HEK293T (cell line): ENCODE measurements around the gene MTMR3.

Source experiments
- CTCF ChIA-PET: fragments of 350-600 bp; formaldehyde crosslinking; extraction: SDS; loops from one replicate; lab custom pipeline; 2021; ENCODE audit warnings: antibody characterized with exemption, inconsistent platforms; lab: Yijun Ruan, JAX
- POLR2A ChIA-PET: fragments of 350-600 bp; formaldehyde crosslinking; extraction: SDS; loops from one replicate; lab custom pipeline; 2020; ENCODE audit warnings: antibody characterized with exemption, inconsistent platforms; lab: Yijun Ruan, JAX
- DNase-seq: peaks from one replicate; pipeline ENCODE4 v3.0.0; 2012; ENCODE audit warnings: mixed read lengths; ENCODE audit errors: extremely low spot score
- ARNT ChIP-seq: fragments of 450-650 bp; IDR thresholded peaks from 2 replicates; pipeline ENCODE4 v1.6.1; 2017; ENCODE audit warnings: mild to moderate bottlenecking
- BHLHE40 ChIP-seq: fragments of 450-650 bp; IDR thresholded peaks from 2 replicates; pipeline ENCODE4 v1.6.1; 2016; ENCODE audit warnings: mild to moderate bottlenecking, moderate library complexity, borderline replicate concordance
- CTBP1 ChIP-seq: fragments of 450-650 bp; IDR thresholded peaks from 2 replicates; pipeline ENCODE4 v1.6.1; 2016; ENCODE audit warnings: borderline replicate concordance
- ELF4 ChIP-seq: fragments of 450-650 bp; IDR thresholded peaks from 2 replicates; pipeline ENCODE4 v1.6.1; 2017; ENCODE audit warnings: antibody characterized with exemption
- FOXA1 ChIP-seq: fragments of 450-650 bp; IDR thresholded peaks from 2 replicates; pipeline ENCODE4 v1.6.1; 2016; ENCODE audit warnings: mild to moderate bottlenecking
- FOXK2 ChIP-seq: fragments of 450-650 bp; IDR thresholded peaks from 2 replicates; pipeline ENCODE4 v1.6.1; 2016; ENCODE audit warnings: mild to moderate bottlenecking
- FOXM1 ChIP-seq: fragments of 450-650 bp; IDR thresholded peaks from 2 replicates; pipeline ENCODE4 v1.6.1; 2017; ENCODE audit warnings: mild to moderate bottlenecking, borderline replicate concordance
- HDGF ChIP-seq: fragments of 450-650 bp; IDR thresholded peaks from 2 replicates; pipeline ENCODE4 v1.6.1; 2017; ENCODE audit warnings: antibody characterized with exemption, borderline replicate concordance
- L3MBTL2 ChIP-seq: fragments of 450-650 bp; conservative IDR thresholded peaks from 2 replicates; pipeline ENCODE4 v1.6.1; 2016; ENCODE audit warnings: mild to moderate bottlenecking
- LEF1 ChIP-seq: fragments of 450-650 bp; IDR thresholded peaks from 2 replicates; pipeline ENCODE4 v1.6.1; 2017; ENCODE audit warnings: mild to moderate bottlenecking, borderline replicate concordance
- NFRKB ChIP-seq: fragments of 450-650 bp; IDR thresholded peaks from 2 replicates; pipeline ENCODE4 v1.6.1; 2016; ENCODE audit warnings: mild to moderate bottlenecking, moderate library complexity
- SP1 ChIP-seq: fragments of 450-650 bp; IDR thresholded peaks from 2 replicates; pipeline ENCODE4 v1.6.1; 2017
- SUZ12 ChIP-seq: fragments of 450-650 bp; IDR thresholded peaks from 2 replicates; pipeline ENCODE4 v1.6.1; 2016; ENCODE audit warnings: mild to moderate bottlenecking
- TARDBP ChIP-seq: fragments of 450-650 bp; IDR thresholded peaks from 2 replicates; pipeline ENCODE4 v1.6.1; 2016
- ZNF384 ChIP-seq: fragments of 450-650 bp; IDR thresholded peaks from 2 replicates; pipeline ENCODE4 v1.6.1; 2016
- TF ChIP-seq, protein P1 (sequence below): fragments of 450-650 bp; IDR thresholded peaks from 2 replicates; pipeline ENCODE4 v1.6.1; 2016

The MTMR3 gene

DNA sequence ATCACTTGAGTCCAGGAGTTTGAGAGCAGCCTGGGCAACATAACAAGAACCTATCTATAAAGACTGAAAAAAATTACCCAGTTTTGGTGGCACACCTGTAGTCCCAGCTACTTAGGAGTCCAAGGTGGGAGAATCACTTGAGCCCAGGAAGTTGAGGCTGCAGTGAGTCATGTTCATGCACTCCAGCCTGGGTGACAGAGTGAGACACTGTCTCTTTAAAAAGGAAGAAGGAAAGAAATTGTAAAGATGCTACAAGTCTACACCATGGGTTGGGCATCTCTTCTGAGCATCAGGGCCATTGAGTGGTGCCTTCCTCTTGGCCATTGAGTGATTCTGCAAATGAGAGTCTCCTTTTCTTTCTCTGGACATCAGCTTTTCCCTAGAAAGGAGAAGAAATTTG lies 15.7 kb upstream of the MTMR3 start:
- POLR2A ChIA-PET = no interaction called here
- CTCF ChIA-PET = interaction anchor here (1.2 kb wide), 1 partner anchor 177 kb away, joined by 3 read pairs; no protein-coding TSS in a partner anchor
- TF ChIP-seq, protein P1, sequence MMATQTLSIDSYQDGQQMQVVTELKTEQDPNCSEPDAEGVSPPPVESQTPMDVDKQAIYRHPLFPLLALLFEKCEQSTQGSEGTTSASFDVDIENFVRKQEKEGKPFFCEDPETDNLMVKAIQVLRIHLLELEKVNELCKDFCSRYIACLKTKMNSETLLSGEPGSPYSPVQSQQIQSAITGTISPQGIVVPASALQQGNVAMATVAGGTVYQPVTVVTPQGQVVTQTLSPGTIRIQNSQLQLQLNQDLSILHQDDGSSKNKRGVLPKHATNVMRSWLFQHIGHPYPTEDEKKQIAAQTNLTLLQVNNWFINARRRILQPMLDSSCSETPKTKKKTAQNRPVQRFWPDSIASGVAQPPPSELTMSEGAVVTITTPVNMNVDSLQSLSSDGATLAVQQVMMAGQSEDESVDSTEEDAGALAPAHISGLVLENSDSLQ = no peak
- TF ChIP-seq SUZ12 (no peak), ARNT (no peak), FOXA1 (no peak), FOXM1 (no peak), NFRKB (no peak)
- no peak for DNase-seq

DNA sequence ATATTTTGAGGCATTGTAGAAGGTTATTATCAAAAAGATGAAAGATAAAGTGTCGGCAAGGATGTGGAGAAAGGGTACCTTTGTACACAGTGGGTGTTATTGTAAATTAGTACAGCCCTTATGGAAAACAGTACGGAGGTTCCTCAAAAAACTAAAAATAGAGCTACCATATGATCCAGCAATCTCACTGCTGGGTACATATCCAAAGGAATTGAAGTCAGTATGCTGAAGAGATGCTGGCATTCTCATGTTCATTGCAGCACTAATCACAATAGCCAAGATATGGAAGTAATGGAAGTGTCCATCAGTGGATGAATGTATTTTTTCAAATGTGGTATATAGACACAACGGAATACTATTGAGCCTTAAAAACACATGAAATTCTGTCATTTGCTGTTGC lies 15.1 kb upstream of the MTMR3 start:
- CTCF ChIA-PET = interaction anchor here (1.2 kb wide), 1 partner anchor 178 kb away, joined by 3 read pairs; no protein-coding TSS in a partner anchor
- DNase-seq = no peak
- POLR2A ChIA-PET = no interaction called here
- TF ChIP-seq ARNT (no peak), FOXK2 (no peak), ELF4 (no peak), SUZ12 (no peak), CTBP1 (no peak), TARDBP (no peak), FOXA1 (no peak), L3MBTL2 (no peak)
- TF ChIP-seq, protein P1 = no peak

DNA sequence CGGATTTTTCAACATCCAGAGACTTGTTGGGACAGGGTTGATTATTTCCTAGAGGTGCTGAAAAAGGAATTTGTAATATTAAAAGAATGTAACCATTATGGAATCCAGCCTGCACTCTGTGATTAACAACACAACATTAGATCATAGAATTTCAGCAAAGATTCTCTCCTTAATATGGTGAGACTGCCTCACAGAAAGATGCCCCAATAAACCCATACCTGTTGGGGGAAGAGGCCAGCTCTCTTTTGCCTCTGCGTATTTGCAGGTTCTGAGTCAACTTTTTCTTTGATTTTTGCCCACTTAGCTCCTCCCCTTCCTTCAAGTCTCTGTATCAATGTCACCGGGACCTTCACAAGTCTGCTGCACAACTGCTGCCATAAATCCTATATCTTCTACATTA lies 12.4 kb upstream of the MTMR3 start:
- no peak for DNase-seq
- ChIA-PET CTCF (interaction anchor here (1.2 kb wide), 1 partner anchor 47 kb away, joined by 3 read pairs; no protein-coding TSS in a partner anchor), POLR2A (interaction anchor here (1.3 kb wide), 1 partner anchor 13 kb away, joined by 5 read pairs; the partner anchor contains the start of gene MTMR3)

DNA sequence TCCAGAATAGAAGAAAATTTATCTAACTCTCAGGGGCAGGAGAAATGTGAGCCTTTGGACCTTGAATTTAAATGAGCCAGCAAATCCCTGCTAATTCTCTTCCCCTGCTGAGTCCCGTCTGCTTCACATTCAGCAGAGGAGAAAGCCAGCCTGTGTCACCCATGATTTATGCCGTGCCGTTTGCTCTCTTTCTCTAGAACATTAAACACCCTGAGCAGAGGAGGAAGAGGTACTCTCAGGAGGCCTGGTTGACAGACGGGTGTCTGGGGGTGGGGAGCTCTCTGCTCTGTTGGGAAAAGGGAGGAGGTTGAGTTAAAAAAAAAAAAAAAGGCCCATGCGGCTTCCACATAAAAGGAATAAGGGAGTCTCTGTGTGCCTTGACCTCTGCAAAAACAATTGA lies 11.3 kb upstream of the MTMR3 start:
- ChIA-PET POLR2A (interaction anchor here (0.8 kb wide), 1 partner anchor 11 kb away, joined by 3 read pairs; the partner anchor contains the start of gene MTMR3), CTCF (interaction anchor here (1.2 to 1.4 kb wide), 2 partner anchors 46 to 134 kb away, joined by 3 read pairs; no protein-coding TSS in a partner anchor)
- TF ChIP-seq LEF1 = no peak
- TF ChIP-seq, protein P1 = peak; percentile 97
- no peak for TF ChIP-seq SP1
- TF ChIP-seq NFRKB = no peak
- TF ChIP-seq ZNF384 = peak; percentile 65
- no peak for TF ChIP-seq ARNT
- no peak for TF ChIP-seq BHLHE40
- DNase-seq = peak; percentile 60

More for the DNA sequence above, 12.4 kb upstream of the MTMR3 start:
- TF ChIP-seq FOXM1 = no peak
- TF ChIP-seq TARDBP = no peak
- no peak for TF ChIP-seq CTBP1
- no peak for TF ChIP-seq NFRKB
- TF ChIP-seq ZNF384 = no peak
- TF ChIP-seq SP1 = no peak
- TF ChIP-seq, protein P1 = no peak
- TF ChIP-seq FOXA1 = no peak
- no peak for TF ChIP-seq HDGF
- TF ChIP-seq BHLHE40 = no peak
- no peak for TF ChIP-seq LEF1
- no peak for TF ChIP-seq L3MBTL2
- no peak for TF ChIP-seq SUZ12
- TF ChIP-seq ELF4 = no peak
- no peak for TF ChIP-seq ARNT
- no peak for TF ChIP-seq FOXK2

DNA sequence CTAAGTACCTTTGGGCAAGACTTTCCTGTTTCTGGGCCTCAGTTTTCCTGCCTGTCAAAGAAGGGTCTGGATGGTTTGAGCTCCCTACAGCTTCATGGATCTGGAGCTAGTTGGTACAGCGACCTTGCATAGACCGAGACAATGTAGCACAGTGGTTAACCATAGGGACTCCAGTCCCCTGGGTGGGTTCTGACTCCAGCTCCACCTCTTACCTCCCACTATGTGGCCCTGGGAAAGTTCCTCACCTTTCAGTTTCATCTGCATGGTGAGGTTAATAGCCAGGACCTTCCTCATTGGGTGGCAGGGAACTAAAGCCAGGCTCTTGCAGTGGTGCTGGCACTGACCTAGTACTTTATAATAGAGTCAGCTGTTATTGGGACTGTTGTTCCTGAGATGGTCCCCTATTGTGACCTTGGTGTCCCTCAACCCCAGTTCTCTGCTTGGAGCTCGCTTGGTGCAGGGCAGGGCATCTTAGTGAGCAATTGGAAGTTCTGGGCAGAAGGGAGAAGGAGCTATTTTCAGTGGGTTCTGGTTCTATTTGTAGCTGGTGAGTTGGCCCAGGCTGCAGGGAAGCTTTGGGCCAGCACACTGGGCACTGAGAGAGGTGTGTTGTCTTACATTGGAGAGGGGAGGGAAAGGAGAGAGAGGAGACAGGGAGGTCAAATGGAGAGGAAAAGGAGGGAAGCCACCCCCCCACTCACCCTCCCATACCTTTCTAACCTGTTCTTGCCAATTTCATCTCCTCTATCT lies 10.7 kb upstream of the MTMR3 start:
- 0 out of 2 replicates have a peak, but pooled peaks have one; percentile 2 for TF ChIP-seq ZNF384
- TF ChIP-seq CTBP1 = no peak
- POLR2A ChIA-PET = interaction anchor here (0.6 to 0.8 kb wide), 2 partner anchors 11 to 32 kb away, joined by 3 read pairs; partner anchors contain the start of gene MTMR3
- CTCF ChIA-PET = interaction anchor here (1.4 kb wide), 1 partner anchor 133 kb away, joined by 3 read pairs; no protein-coding TSS in a partner anchor
- no peak for DNase-seq

DNA sequence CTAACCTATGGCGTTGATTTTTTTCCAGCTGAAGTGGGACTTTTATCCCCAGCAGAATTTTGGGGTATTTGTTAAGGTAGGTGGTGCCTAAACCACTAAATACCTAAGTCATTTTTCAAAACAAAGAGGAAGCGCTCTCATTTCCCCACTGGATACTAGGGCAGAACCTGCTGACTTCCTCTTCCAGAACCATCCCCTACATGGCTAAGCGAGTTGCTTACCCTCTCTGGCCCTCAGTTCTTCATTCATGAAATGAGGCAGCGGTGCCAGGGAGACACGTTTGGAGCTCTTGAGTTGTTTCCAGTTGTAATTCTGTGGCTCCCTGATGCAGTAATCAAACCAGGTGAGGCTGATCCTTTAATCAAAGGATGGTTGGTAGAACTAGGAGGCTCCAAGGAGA lies 10.0 kb upstream of the MTMR3 start:
- CTCF ChIA-PET = interaction anchor here (1.4 kb wide), 1 partner anchor 132 kb away, joined by 3 read pairs; no protein-coding TSS in a partner anchor
- POLR2A ChIA-PET = no interaction called here

More for the DNA sequence above, 10.0 kb upstream of the MTMR3 start:
- no peak for DNase-seq
- no peak for TF ChIP-seq FOXA1
- no peak for TF ChIP-seq CTBP1
- TF ChIP-seq NFRKB = no peak
- no peak for TF ChIP-seq ARNT
- TF ChIP-seq SP1 = no peak
- TF ChIP-seq BHLHE40 = no peak
- TF ChIP-seq, protein P1 = no peak
- TF ChIP-seq TARDBP = no peak
- no peak for TF ChIP-seq SUZ12
- no peak for TF ChIP-seq FOXK2
- no peak for TF ChIP-seq L3MBTL2
- TF ChIP-seq ELF4 = no peak
- no peak for TF ChIP-seq FOXM1
- TF ChIP-seq LEF1 = no peak
- TF ChIP-seq ZNF384 = no peak
- no peak for TF ChIP-seq HDGF
